GM10847 (cell line): ENCODE results near the gene RABL6.

ENCODE experiments used
- POLR2A ChIP-seq: IDR thresholded peaks from 2 replicates; pipeline ENCODE4 v1.6.1; 2011; ENCODE audit not compliant: insufficient read length; ENCODE audit errors: extremely low read depth

The RABL6 gene

GRCh38 chr9:136806631-136807201 is 1.0 kb upstream of the RABL6 start:
- TF ChIP-seq POLR2A: no peak

- TF ChIP-seq POLR2A: no peak
These were observed 492 bp downstream of the RABL6 start for GRCh38 chr9:136808075-136808805.

GRCh38 chr9:136808806-136809158 is 1.0 kb downstream of the RABL6 start:
- TF ChIP-seq POLR2A: no peak

GRCh38 chr9:136814725-136815421 is 7.1 kb downstream of the RABL6 start:
- TF ChIP-seq POLR2A: no peak

- no peak for TF ChIP-seq POLR2A
These were observed 7.7 kb downstream of the RABL6 start for GRCh38 chr9:136815422-136815782.

GRCh38 chr9:136820971-136821825 is 13.4 kb downstream of the RABL6 start:
- TF ChIP-seq POLR2A: no peak

- no peak for TF ChIP-seq POLR2A
These were observed 14.2 kb downstream of the RABL6 start for GRCh38 chr9:136821826-136822544.

- TF ChIP-seq POLR2A: no peak
These were observed 15.6 kb downstream of the RABL6 start for GRCh38 chr9:136823136-136824046.

- no peak for TF ChIP-seq POLR2A
These were observed 16.9 kb downstream of the RABL6 start for GRCh38 chr9:136824496-136825225.

- no peak for TF ChIP-seq POLR2A
These were observed 17.8 kb downstream of the RABL6 start for GRCh38 chr9:136825295-136826187.

- TF ChIP-seq POLR2A: no peak
These were observed 18.4 kb downstream of the RABL6 start for GRCh38 chr9:136826188-136826541.
